Kidney epithelial cell (primary cell): ENCODE measurements around the gene TES. TPM values are rescaled to one million over a fixed set of nuclear protein-coding genes. Genes with fewer than 3 reads are reported as not detected.
A peak's percentile ranks its signal among the peaks of the same experiment; 100 is the strongest.

Source experiments
- DNase-seq: peaks from one replicate; pipeline ENCODE4 v3.0.0-alpha.2; 2010; ENCODE audit warnings: low read depth
- H3K27me3 ChIP-seq: 2 replicates; pipeline ENCODE4 v1.6.0; 2011; ENCODE audit warnings: low read length; ENCODE audit not compliant: control insufficient read depth, insufficient read depth
- H3K36me3 ChIP-seq: 2 replicates; pipeline ENCODE4 v1.5.1; 2011; ENCODE audit warnings: low read length; ENCODE audit not compliant: control insufficient read depth, insufficient read depth
- H3K4me3 ChIP-seq: 2 replicates; pipeline ENCODE4 v1.5.1; 2011; ENCODE audit warnings: low read depth, mild to moderate bottlenecking, control low read depth, low read length
- total RNA-seq: library from RNA; depleted of rRNA; stranded (reverse); fragments of >200 nt; gene quantifications from 2 replicates; pipeline ENCODE4 v1.2.3, GENCODE V29; 2015
- TF ChIP-seq, protein P1 (sequence below): IDR thresholded peaks from 2 replicates; pipeline ENCODE4 v1.5.1; 2011; ENCODE audit warnings: mild to moderate bottlenecking, moderate library complexity, low read length, control low read depth, inconsistent platforms; ENCODE audit not compliant: insufficient read depth, poor library complexity, severe bottlenecking

The TES gene
- total RNA-seq, 1 donor from 2014 or later = 282 TPM

DNA sequence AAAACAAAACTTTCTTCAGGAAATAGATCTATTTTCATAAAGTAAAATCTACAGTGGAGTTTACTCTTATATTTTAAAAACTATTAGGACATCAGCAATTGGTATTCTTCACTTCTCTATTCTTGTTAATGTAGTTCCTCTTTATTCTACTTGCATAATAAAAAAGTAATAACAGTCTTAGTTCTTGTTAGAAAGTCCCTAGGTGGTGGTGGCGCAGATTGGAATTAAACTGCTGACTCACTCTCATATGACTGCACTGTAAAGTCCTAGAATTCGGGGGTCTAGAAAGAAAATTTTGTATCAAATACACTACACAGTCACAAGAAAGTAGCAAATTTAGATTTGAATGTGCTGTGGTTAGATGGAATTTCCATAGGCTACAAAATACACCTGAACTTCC is 44.6 kb upstream of the TES start:
- no peak overlapping the region for H3K4me3 ChIP-seq
- TF ChIP-seq, protein P1, sequence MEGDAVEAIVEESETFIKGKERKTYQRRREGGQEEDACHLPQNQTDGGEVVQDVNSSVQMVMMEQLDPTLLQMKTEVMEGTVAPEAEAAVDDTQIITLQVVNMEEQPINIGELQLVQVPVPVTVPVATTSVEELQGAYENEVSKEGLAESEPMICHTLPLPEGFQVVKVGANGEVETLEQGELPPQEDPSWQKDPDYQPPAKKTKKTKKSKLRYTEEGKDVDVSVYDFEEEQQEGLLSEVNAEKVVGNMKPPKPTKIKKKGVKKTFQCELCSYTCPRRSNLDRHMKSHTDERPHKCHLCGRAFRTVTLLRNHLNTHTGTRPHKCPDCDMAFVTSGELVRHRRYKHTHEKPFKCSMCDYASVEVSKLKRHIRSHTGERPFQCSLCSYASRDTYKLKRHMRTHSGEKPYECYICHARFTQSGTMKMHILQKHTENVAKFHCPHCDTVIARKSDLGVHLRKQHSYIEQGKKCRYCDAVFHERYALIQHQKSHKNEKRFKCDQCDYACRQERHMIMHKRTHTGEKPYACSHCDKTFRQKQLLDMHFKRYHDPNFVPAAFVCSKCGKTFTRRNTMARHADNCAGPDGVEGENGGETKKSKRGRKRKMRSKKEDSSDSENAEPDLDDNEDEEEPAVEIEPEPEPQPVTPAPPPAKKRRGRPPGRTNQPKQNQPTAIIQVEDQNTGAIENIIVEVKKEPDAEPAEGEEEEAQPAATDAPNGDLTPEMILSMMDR = no peak
- no peaks in the 10 kb centered on the region for H3K36me3 ChIP-seq
- H3K27me3 ChIP-seq = no peaks in the 10 kb centered on the region
- no peak for DNase-seq

DNA sequence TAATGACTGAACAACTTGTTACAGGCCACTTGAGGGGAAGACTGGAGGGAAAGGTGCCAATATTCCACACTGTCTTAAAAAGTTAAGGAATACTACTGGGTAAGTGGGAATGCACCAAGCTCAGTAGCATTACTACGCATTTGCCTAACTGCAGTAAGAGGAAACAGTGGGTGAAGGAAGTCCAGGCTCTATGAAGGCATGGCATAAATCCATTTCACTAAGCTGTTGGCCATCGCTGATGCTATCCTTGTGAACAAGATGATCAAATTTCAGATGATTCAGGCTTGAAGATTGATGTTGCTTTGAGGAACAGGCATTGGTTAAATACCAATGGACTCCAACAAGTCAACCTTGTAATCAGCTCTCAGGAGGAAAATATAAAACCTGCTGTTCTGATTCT is 44.2 kb upstream of the TES start:
- no peak overlapping the region for H3K4me3 ChIP-seq
- H3K36me3 ChIP-seq = no peaks in the 10 kb centered on the region
- H3K27me3 ChIP-seq = no peaks in the 10 kb centered on the region
- no peak for DNase-seq
- TF ChIP-seq, protein P1 = no peak

DNA sequence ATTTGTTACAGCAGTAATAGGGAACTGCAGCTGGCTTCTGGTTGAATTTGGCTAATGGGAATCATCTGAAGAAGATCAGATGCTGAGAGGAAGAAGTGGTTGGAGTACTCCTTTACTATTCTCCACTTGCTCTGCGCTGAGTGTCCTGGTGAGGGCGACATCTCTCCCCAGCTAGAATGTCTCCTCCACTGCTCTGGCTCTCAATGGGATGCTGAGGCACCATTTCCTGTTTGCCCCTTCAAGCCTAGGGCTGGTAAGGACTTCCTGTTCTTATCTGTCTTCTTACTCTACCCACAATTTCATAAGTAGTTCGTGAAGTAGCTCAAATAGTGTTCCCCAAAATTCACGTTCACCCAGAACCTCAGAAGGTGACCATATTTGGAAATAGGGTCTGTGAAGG is 43.2 kb upstream of the TES start:
- DNase-seq = no peak
- H3K4me3 ChIP-seq = no peak overlapping the region
- no peaks in the 10 kb centered on the region for H3K27me3 ChIP-seq
- TF ChIP-seq, protein P1 = peak; percentile 13
- H3K36me3 ChIP-seq = no peaks in the 10 kb centered on the region

DNA sequence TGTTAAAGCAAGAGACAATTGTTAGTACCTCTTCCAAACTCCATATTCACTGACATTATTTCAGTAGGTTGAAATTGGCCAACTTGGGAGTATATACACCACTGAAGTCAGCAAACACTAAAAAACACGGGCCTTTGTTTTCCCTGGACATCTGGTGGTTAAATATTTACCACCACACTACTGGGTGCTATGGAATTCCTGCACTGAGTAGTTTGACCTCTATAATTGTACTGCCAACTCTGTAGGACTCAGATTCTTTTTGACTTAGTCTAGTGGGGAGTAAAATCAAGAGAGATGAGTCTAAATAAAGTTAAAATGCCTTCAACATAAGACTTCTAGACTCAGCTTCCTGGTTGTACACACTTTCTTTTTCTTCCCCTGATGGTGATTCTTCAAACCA is 41.3 kb upstream of the TES start:
- H3K27me3 ChIP-seq = no peaks in the 10 kb centered on the region
- H3K36me3 ChIP-seq = no peaks in the 10 kb centered on the region
- no peak overlapping the region for H3K4me3 ChIP-seq
- TF ChIP-seq, protein P1 = no peak
- DNase-seq = peak; percentile 64

DNA sequence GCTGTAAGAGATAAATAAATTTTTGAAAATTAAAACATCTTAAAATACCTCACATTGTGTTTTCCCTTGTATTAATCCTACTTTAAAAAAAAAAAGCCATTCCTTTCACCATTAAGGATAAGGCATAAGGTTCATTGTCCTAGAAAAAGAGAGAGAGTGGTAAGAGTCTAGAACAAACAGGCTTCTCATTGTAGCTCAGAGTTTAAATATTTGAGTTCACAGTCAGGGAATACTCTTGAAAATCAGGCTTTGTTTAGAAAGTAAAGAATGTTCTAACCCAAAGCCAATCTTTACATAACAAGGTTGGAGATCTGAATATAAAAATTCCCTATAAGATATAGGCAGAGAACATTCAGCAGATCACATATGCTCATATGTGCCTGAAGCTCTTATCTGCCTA is 40.2 kb upstream of the TES start:
- no peak for DNase-seq

DNA sequence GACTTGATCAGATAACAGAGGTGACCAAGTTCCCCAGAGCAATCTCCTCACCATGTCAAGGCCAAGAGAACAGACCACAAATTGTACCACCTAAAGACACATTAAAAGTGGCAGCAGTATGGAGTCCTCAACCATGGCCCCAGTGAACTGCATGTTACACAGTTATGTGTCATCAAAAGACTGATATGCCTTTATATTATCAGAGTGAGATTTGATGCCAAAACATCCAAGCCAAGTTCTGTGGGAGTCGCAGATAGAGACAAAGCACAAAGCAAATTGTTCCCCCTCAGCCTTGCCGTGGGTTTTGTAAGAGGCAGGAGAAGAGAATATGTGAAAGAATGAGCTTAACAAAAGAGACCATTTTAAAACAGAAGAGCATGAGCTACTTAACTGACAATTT is 39.2 kb upstream of the TES start:
- Histone ChIP-seq H3K27me3 (no peaks in the 10 kb centered on the region), H3K36me3 (no peaks in the 10 kb centered on the region), H3K4me3 (no peak overlapping the region)
- TF ChIP-seq, protein P1 = no peak
- no peak for DNase-seq

More for the DNA sequence above, 40.2 kb upstream of the TES start:
- no peaks in the 10 kb centered on the region for H3K36me3 ChIP-seq
- H3K4me3 ChIP-seq = no peak overlapping the region
- TF ChIP-seq, protein P1 = no peak
- H3K27me3 ChIP-seq = no peaks in the 10 kb centered on the region
